H1 (cell line): Measurements from ENCODE around the gene KPNA3. TPM values are rescaled to one million over a fixed set of nuclear protein-coding genes. Genes with fewer than 3 reads are reported as not detected.

Source experiments
- CTCF ChIA-PET: fragments of 300-600 bp; sonication (Branson Sonifier 250); formaldehyde crosslinking; loops from one replicate; lab custom pipeline; 2021; ENCODE audit not compliant: partially characterized antibody; lab: Charles Lee
- POLR2A ChIA-PET: fragments of 300-600 bp; sonication (Branson Sonifier 250); formaldehyde crosslinking; loops from one replicate; lab custom pipeline; 2021; ENCODE audit warnings: inconsistent platforms; ENCODE audit not compliant: partially characterized antibody; lab: Charles Lee
- DNase-seq, 2 experiments: peaks; one replicate each; pipeline versions ENCODE4 v3.0.0 to v3.0.0-alpha.2; 2010 to 2022; ENCODE audit warnings: low spot score in 2 of 2, low read depth in 1 of 2, mixed read lengths in 1 of 2
- FAIRE-seq: peaks from 2 replicates; lab custom pipeline; 2011; peaks lifted over from hg19 to GRCh38; lab: Jason Lieb, UNC
- H2AFZ ChIP-seq: 2 replicates; pipeline ENCODE4 v1.8.1; 2012; ENCODE audit warnings: low read length, inconsistent platforms
- H2AK5ac ChIP-seq: 2 replicates; pipeline ENCODE4 v1.6.1; 2013; ENCODE audit warnings: low read depth, low read length
- H2BK120ac ChIP-seq: replicated peaks from 2 replicates; pipeline ENCODE3; 2013; ENCODE audit warnings: low read depth, low read length, inconsistent platforms
- H2BK12ac ChIP-seq: 2 replicates; pipeline ENCODE4 v1.6.1; 2013; ENCODE audit warnings: low read depth, low read length
- H2BK15ac ChIP-seq: 2 replicates; pipeline ENCODE4 v1.6.1; 2013; ENCODE audit warnings: low read length
- H2BK20ac ChIP-seq: 2 replicates; pipeline ENCODE4 v1.6.1; 2013; ENCODE audit warnings: low read length
- H2BK5ac ChIP-seq: 2 replicates; pipeline ENCODE4 v1.6.1; 2013; ENCODE audit warnings: low read depth, low read length
- H3K14ac ChIP-seq: 2 replicates; pipeline ENCODE4 v1.6.1; 2013; ENCODE audit warnings: inconsistent platforms; ENCODE audit not compliant: insufficient read length
- H3K18ac ChIP-seq: 2 replicates; pipeline ENCODE4 v1.6.1; 2013; ENCODE audit warnings: low read length; ENCODE audit errors: extremely low read depth
- H3K23ac ChIP-seq: 2 replicates; pipeline ENCODE4 v1.6.1; 2013; ENCODE audit warnings: inconsistent platforms; ENCODE audit not compliant: insufficient read length
- H3K23me2 ChIP-seq: 2 replicates; pipeline ENCODE4 v1.6.1; 2013; ENCODE audit warnings: low read depth, low read length
- H3K27ac ChIP-seq: 2 replicates; pipeline ENCODE4 v1.6.1; 2011; ENCODE audit warnings: low read depth, low read length, inconsistent platforms
- H3K27me3 ChIP-seq, 4 experiments: replicated peaks in 1 of 4; 1 replicate in 1 of 4; 2 replicates in 3 of 4; pipeline versions ENCODE4 v1.6.1 to v1.8.1; 2011 to 2013; ENCODE audit warnings: low read length in 3 of 4, mild to moderate bottlenecking in 3 of 4, inconsistent platforms in 2 of 4, mixed read lengths in 2 of 4, moderate library complexity in 1 of 4; ENCODE audit not compliant: control insufficient read depth in 3 of 4, insufficient read depth in 3 of 4; ENCODE audit errors: extremely low read depth in 1 of 4
- H3K36me3 ChIP-seq, 4 experiments: 2 replicates each; pipeline versions ENCODE4 v1.6.1 to v1.8.1; 2011 to 2013; ENCODE audit warnings: mild to moderate bottlenecking in 4 of 4, low read length in 3 of 4, moderate library complexity in 2 of 4, control low read depth in 1 of 4, inconsistent platforms in 1 of 4; ENCODE audit not compliant: insufficient read depth in 4 of 4, control insufficient read depth in 2 of 4
- H3K4ac ChIP-seq: replicated peaks from 2 replicates; pipeline ENCODE3; 2013; ENCODE audit warnings: low read length, low read depth, mixed read lengths, inconsistent platforms; ENCODE audit not compliant: insufficient read length
- H3K4me1 ChIP-seq, 4 experiments: replicated peaks in 1 of 4; 1 replicate in 1 of 4; 2 replicates in 3 of 4; pipeline versions ENCODE4 v1.6.1 to v1.8.1; 2011 to 2013; ENCODE audit warnings: low read length in 3 of 4, inconsistent platforms in 2 of 4, mixed read lengths in 1 of 4; ENCODE audit not compliant: insufficient read depth in 4 of 4, control insufficient read depth in 3 of 4
- H3K4me2 ChIP-seq, 2 experiments: 2 replicates each; pipeline versions ENCODE4 v1.6.1 to v1.8.1; 2011 to 2013; ENCODE audit warnings: low read depth in 2 of 2, low read length in 2 of 2, control low read depth in 1 of 2, inconsistent platforms in 1 of 2, mild to moderate bottlenecking in 1 of 2; ENCODE audit not compliant: insufficient read depth in 1 of 2
- H3K4me3 ChIP-seq, 4 experiments: fragments of 200-600, 300-600 bp in 1 of 4; sonication (generic), shearing (Covaris generic), sonication (Bioruptor Twin) in 1 of 4; 2 replicates each; pipeline versions ENCODE4 v1.5.1 to v1.8.1; 2011 to 2016; ENCODE audit warnings: low read length in 4 of 4, low read depth in 3 of 4, control low read depth in 2 of 4, inconsistent platforms in 2 of 4, mild to moderate bottlenecking in 2 of 4, mixed read lengths in 1 of 4, moderate library complexity in 1 of 4; ENCODE audit not compliant: insufficient read depth in 2 of 4; ENCODE audit errors: extremely low read depth in 1 of 4
- H3K56ac ChIP-seq: replicated peaks from 2 replicates; pipeline ENCODE3; 2013; ENCODE audit warnings: low read depth, mild to moderate bottlenecking, mixed read lengths, low read length, inconsistent platforms; ENCODE audit not compliant: insufficient read length
- H3K79me1 ChIP-seq: 2 replicates; pipeline ENCODE4 v1.6.1; 2013; ENCODE audit warnings: low read depth, low read length, control low read depth
- H3K79me2 ChIP-seq, 2 experiments: 2 replicates each; pipeline versions ENCODE4 v1.6.1 to v1.8.1; 2012 to 2013; ENCODE audit warnings: low read length in 2 of 2, mild to moderate bottlenecking in 2 of 2, inconsistent platforms in 1 of 2; ENCODE audit not compliant: insufficient read depth in 2 of 2, control insufficient read depth in 1 of 2
- H3K9ac ChIP-seq, 4 experiments: replicated peaks in 1 of 4; 1 replicate in 1 of 4; 2 replicates in 3 of 4; pipeline versions ENCODE4 v1.6.1 to v1.8.1; 2011 to 2013; ENCODE audit warnings: low read depth in 3 of 4, low read length in 3 of 4, control low read depth in 2 of 4, mild to moderate bottlenecking in 2 of 4, moderate library complexity in 2 of 4, inconsistent platforms in 1 of 4; ENCODE audit errors: extremely low read depth in 1 of 4
- H3K9me3 ChIP-seq, 2 experiments: 2 replicates each; pipeline versions ENCODE4 v1.6.1 to v1.8.1; 2012 to 2013; ENCODE audit warnings: mild to moderate bottlenecking in 2 of 2, moderate library complexity in 2 of 2, control low read depth in 1 of 2, inconsistent platforms in 1 of 2, low read depth in 1 of 2, low read length in 1 of 2, mixed read lengths in 1 of 2; ENCODE audit not compliant: insufficient read depth in 2 of 2
- H4K20me1 ChIP-seq, 2 experiments: replicated peaks in 1 of 2; 2 replicates each; pipeline versions ENCODE3 to v1.8.1; 2011 to 2013; ENCODE audit warnings: inconsistent platforms in 2 of 2, low read length in 2 of 2, mild to moderate bottlenecking in 1 of 2; ENCODE audit not compliant: insufficient read depth in 2 of 2, control insufficient read depth in 1 of 2
- H4K5ac ChIP-seq: 2 replicates; pipeline ENCODE4 v1.6.1; 2013; ENCODE audit warnings: low read length, low read depth, mixed read lengths, inconsistent platforms; ENCODE audit not compliant: insufficient read length
- H4K8ac ChIP-seq: 2 replicates; pipeline ENCODE4 v1.8.0; 2013; ENCODE audit warnings: mild to moderate bottlenecking, moderate library complexity, low read length, inconsistent platforms; ENCODE audit not compliant: insufficient read depth; ENCODE audit errors: extremely low read depth
- H4K91ac ChIP-seq: replicated peaks from 2 replicates; pipeline ENCODE3; 2013; ENCODE audit warnings: low read length, mixed read lengths, inconsistent platforms; ENCODE audit not compliant: insufficient read length
- CBX8 ChIP-seq: fragments of 300-800, 300-1000 bp; sonication (generic); IDR thresholded peaks from 2 replicates; pipeline ENCODE4 v1.7.1; 2016; ENCODE audit warnings: low read depth, low read length, borderline replicate concordance
- FOSL1 ChIP-seq: IDR thresholded peaks from 2 replicates; pipeline ENCODE4 v1.6.1; 2011; ENCODE audit warnings: mild to moderate bottlenecking, low read depth, low read length, moderate library complexity; ENCODE audit not compliant: insufficient read depth
- GABPA ChIP-seq: IDR thresholded peaks from 2 replicates; pipeline ENCODE4 v1.6.1; 2011; ENCODE audit warnings: mild to moderate bottlenecking, low read length, moderate library complexity, borderline replicate concordance; ENCODE audit not compliant: insufficient read depth
- JUND ChIP-seq: IDR thresholded peaks from 2 replicates; pipeline ENCODE4 v1.6.1; 2011; ENCODE audit warnings: mild to moderate bottlenecking, improper control_type of control experiment, low read length
- PHF8 ChIP-seq: fragments of 200-600 bp; sonication (generic); conservative IDR thresholded peaks from 2 replicates; pipeline ENCODE4 v1.7.1; 2012; ENCODE audit warnings: low read depth, mild to moderate bottlenecking, inconsistent platforms, low read length, moderate library complexity
- POU5F1 ChIP-seq: IDR thresholded peaks from 2 replicates; pipeline ENCODE4 v1.6.1; 2011; ENCODE audit warnings: low read depth, mild to moderate bottlenecking, low read length, moderate library complexity
- SUZ12 ChIP-seq: fragments of 200-600 bp; sonication (generic); IDR thresholded peaks from 2 replicates; pipeline ENCODE4 v1.6.1; 2012; ENCODE audit warnings: mild to moderate bottlenecking, inconsistent platforms, low read length, moderate library complexity, mixed read lengths
- WGBS, 2 experiments: shearing (Covaris generic) in 1 of 2; methylation state at CpG; one replicate each; pipeline versions ENCODE4 v1.1.6 to v1.1.7; 2013 to 2015; ENCODE audit warnings: low lambda C conversion rate in 2 of 2, mixed read lengths in 2 of 2, inconsistent platforms in 1 of 2, low coverage in 1 of 2, missing lambda C conversion rate in 1 of 2; ENCODE audit not compliant: insufficient replicate concordance in 2 of 2, insufficient coverage in 1 of 2, insufficient read length in 1 of 2; ENCODE audit errors: extremely low coverage in 1 of 2, missing lambda C conversion rate in 1 of 2; 5-methylcytosine and 5-hydroxymethylcytosine counted together
- polyA plus RNA-seq, 7 experiments: library from polyadenylated mRNA; depleted of rRNA in 3 of 7; stranded (reverse) in 5 of 7; unstranded in 2 of 7; fragments of >200 nt in 5 of 7; fragments of 200-250 nt in 2 of 7; gene quantifications; 1 replicate in 5 of 7; 2 replicates in 1 of 7; 4 replicates in 1 of 7; pipeline versions ENCODE4 v1.2.1 to v1.2.3, GENCODE V29; 2011 to 2013; ENCODE audit warnings: missing spikeins in 2 of 7, mixed read lengths in 2 of 7
- total RNA-seq: library from RNA; stranded (reverse); fragmentation: NEBNext Ultra II Directional; extraction: Animal tissue kit (Norgen Biotek cat#: 25700); gene quantifications from 2 replicates; pipeline ENCODE4 v1.2.1, GENCODE V29; 2021

The KPNA3 gene
- total and polyA plus RNA-seq, 2 of the 8 experiments (the other 6 are each of a cell fraction or from before 2014, with no cell fraction given), result 21.4 to 63.2 TPM

DNA sequence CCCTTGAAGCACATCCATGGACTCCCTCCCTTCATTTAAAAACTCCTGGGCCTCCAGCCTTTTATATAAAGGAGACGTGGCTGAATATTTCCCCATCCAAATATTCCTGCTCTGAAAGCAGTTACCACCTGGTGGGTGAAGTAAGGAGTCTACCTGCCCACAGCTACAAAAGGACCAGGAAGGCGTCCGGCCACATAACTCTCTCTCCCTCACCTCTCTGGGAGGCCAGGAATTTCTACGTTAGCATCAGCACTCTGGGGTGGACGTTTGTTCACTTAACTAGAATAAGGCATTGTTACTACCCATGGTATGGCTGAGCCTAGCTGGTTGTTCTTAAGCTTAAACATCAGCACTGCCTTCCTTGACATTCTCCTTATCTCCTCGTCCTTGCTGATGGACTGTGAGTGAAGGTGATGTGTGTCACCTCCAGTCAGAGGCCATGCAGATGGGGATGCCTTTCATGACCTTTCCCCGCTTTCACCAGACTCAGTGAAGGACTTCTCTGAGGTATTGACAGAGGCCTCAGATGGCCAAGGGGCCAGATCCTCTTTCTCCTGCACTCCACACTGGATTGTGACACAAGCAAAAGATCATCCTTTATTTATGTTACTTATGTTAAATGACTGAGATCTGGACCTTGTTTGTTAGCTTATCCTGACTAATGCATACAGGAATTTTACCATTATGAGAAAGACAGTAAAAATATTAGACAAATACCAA, 22.2 kb upstream of the KPNA3 start:
- POLR2A ChIA-PET, result interaction anchor here (0.5 to 1.2 kb wide), 3 partner anchors 9 to 26 kb away, joined by 3 to 4 read pairs (median 3); partner anchors contain the start of gene KPNA3
- H2AFZ ChIP-seq, result peak overlapping the region; percentile 25; the same call in 1 of the 2 replicates
- WGBS, 2 experiments, result 84% methylated on average over 7 of the region's 7 CpGs; no CpG with 5 or more reads in 1 of the 2 experiments

More for the DNA sequence above, 22.2 kb upstream of the KPNA3 start:
- FAIRE-seq (no peak), DNase-seq (no peak)
- no peak overlapping the region for H3K18ac ChIP-seq
- no peaks in the 10 kb centered on the region for H3K36me3 ChIP-seq
- no peaks in the 10 kb centered on the region for H3K79me2 ChIP-seq
- no peak overlapping the region for H3K4me2 ChIP-seq
- no peak overlapping the region for H3K56ac ChIP-seq
- H3K14ac ChIP-seq, result no peak overlapping the region
- H4K91ac ChIP-seq, result no peak overlapping the region
- H4K8ac ChIP-seq, result no peak overlapping the region
- H2BK5ac ChIP-seq, result no peak overlapping the region
- no peaks in the 10 kb centered on the region for H4K20me1 ChIP-seq
- no peak overlapping the region for H2AK5ac ChIP-seq
- H2BK20ac ChIP-seq, result no peak overlapping the region
- H2BK12ac ChIP-seq, result no peak overlapping the region
- no peak overlapping the region for H3K4ac ChIP-seq
- H3K23ac ChIP-seq, result no peak overlapping the region
- no peaks in the 10 kb centered on the region for H3K23me2 ChIP-seq
- no peak overlapping the region for H2BK120ac ChIP-seq
- H3K27me3 ChIP-seq, result no peaks in the 10 kb centered on the region
- H3K9ac ChIP-seq, result no peak overlapping the region
- H3K27ac ChIP-seq, result no peak overlapping the region
- TF ChIP-seq CBX8 (no peak), SUZ12 (no peak), GABPA (no peak), PHF8 (no peak), JUND (no peak), FOSL1 (no peak), POU5F1 (no peak)
- CTCF ChIA-PET, result interaction anchor here (0.8 kb wide), 1 partner anchor 55 kb away, joined by 3 read pairs; no protein-coding TSS in a partner anchor
- H3K4me1 ChIP-seq, result no peaks in the 10 kb centered on the region
- H4K5ac ChIP-seq, result no peak overlapping the region
- H2BK15ac ChIP-seq, result no peak overlapping the region
- no peaks in the 10 kb centered on the region for H3K79me1 ChIP-seq
- H3K4me3 ChIP-seq, result no peak overlapping the region
- H3K9me3 ChIP-seq, result no peaks in the 10 kb centered on the region
